Dedifferentiated amniotic fluid mesenchymal stem cell (primary cell): ENCODE data around the gene TRPT1.

Experiments used
- DNase-seq: peaks from one replicate; pipeline ENCODE4 v3.0.0-alpha.2; 2016; ENCODE audit errors: extremely low spot score

Gene TRPT1

DNA sequence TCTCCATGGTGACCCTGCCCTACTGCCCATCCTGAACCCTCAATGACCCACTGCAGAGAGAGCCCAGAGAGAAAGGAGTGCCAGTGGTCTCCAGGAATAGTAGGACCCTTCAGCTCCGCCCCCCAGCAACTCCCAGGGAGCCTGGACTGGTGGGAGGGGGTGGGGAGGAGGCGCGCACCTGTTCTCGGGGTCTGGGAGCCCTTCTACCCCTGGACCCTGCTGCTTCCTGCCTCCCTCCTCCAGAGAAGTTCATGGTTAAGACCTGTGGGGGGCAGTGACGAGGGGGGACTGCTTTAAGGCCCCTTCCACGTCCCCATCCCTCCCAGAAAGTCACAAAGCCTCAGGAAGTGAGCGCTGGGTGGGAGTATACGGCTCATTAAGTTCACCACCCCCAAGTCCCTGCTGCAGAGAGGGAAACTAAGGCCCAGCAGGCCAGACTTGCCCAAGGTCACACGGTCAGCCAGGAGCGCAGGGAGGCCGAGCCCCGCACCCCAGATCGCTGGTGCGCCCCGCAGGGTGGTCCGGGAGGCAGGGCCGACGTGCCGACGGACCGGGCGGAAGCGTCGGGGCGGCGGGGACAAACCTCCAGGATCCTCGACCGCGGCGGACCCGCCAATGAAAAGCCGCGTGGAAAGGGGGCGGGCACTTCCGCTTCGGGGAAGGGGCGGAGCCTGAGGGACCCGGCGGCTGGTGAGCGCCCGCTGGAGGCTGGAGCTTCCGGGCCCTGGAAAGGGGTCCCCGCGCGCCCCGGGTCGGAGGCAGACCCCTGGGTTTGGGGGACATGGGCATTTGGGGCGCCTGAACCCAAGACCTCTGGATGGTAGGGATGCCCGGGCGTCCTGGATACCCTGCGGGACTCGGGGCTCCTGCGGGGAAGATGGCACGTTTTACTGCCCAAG is at the start of gene TRPT1, which contains the start of gene NUDT22:
TRPT1 (minus strand) TSS at position 579 of the 899 bp plus-strand sequence; CDS start at position 253, 326 bp downstream.
NUDT22 (plus strand) TSS at position 667 of the 899 bp plus-strand sequence. CDS start 379 bp downstream, outside the sequence.
- DNase-seq: peak; percentile 69

- no peak for DNase-seq
These were observed 49.2 kb upstream of the TRPT1 start for GRCh38 chr11:64275031-64275800.

GRCh38 chr11:64269540-64270220 is 43.7 kb upstream of the TRPT1 start:
- DNase-seq: peak; percentile 100

DNA sequence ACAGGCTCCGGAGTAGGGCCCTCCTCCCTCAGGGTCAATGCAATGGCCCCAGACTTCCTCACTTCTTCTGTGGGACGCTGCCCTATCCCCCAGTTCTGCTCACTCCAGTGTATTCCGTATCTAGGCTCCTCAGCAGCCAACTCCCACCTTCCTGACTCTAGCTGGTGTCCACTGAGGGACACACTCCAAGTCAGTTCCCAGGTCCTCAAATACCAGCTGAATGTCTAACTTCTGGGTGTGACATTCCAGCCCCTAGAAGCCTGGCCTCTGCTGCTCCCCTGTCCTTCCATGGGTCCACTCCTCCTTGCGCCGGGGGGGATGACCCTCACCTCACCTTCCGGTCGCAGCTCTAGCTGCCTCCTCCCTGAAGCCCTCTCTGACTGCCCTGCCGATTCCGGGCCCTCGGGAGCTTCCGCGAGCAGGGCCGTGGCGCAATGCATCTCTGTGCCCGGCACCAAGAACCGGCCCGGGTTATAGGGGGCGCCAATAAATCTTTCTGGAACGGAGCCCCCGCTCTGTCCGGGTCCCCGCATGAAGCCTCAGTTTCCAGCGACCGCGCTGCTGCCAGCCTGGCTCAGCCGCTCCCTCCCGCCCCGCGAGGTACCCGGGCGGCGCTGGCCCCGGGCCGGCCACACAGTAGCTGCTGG is 43.0 kb upstream of the TRPT1 start:
- no peak for DNase-seq

- DNase-seq: no peak
These were observed 42.3 kb upstream of the TRPT1 start for GRCh38 chr11:64268025-64268892.

GRCh38 chr11:64267207-64267945 is 41.4 kb upstream of the TRPT1 start:
- no peak for DNase-seq

GRCh38 chr11:64266339-64266738 is 40.4 kb upstream of the TRPT1 start:
- DNase-seq: no peak

DNA sequence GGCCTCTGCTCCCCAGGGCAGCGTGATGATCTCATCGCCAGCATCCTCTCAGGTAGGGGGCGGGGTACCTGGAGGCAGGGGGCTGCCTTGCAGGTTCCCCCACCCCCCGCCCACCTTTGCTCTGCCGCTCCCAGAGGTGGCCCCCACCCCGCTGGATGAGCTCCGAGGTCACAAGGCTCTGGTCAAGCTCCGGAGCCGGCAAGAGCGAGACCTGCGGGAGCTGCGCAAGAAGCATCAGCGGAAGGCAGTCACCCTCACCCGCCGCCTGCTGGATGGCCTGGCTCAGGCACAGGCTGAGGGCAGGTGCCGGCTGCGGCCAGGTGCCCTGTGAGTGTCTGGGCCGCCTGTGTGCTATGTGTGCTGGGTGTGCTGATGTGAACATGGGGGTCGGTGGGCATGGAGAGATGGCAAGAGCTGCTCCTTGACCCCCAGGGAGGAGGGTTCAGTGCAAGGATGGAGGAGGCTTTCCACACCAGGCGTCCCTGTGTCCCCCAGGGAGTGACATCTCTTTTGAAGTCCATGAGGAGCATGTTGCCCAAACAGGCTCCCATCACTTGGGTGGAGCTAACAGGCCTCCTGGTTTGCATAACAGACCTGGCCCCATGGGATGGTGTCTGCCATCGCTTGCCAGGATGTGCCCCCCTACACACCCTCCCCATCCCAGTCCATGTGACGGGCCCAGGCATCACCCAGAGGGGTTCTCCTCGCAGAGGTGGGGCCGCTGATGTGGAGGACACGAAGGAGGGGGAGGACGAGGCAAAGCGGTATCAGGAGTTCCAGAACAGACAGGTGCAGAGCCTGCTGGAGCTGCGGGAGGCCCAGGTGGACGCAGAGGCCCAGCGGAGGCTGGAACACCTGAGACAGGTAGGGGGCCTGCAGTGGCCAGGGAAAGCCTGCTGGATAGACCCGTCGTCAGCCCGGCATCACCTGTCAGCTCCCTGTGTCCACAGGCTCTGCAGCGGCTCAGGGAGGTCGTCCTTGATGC is 39.5 kb upstream of the TRPT1 start:
- no peak for DNase-seq

- no peak for DNase-seq
These were observed 38.4 kb upstream of the TRPT1 start for GRCh38 chr11:64264371-64264852.

- no peak for DNase-seq
These were observed 37.9 kb upstream of the TRPT1 start for GRCh38 chr11:64263947-64264317.

DNA sequence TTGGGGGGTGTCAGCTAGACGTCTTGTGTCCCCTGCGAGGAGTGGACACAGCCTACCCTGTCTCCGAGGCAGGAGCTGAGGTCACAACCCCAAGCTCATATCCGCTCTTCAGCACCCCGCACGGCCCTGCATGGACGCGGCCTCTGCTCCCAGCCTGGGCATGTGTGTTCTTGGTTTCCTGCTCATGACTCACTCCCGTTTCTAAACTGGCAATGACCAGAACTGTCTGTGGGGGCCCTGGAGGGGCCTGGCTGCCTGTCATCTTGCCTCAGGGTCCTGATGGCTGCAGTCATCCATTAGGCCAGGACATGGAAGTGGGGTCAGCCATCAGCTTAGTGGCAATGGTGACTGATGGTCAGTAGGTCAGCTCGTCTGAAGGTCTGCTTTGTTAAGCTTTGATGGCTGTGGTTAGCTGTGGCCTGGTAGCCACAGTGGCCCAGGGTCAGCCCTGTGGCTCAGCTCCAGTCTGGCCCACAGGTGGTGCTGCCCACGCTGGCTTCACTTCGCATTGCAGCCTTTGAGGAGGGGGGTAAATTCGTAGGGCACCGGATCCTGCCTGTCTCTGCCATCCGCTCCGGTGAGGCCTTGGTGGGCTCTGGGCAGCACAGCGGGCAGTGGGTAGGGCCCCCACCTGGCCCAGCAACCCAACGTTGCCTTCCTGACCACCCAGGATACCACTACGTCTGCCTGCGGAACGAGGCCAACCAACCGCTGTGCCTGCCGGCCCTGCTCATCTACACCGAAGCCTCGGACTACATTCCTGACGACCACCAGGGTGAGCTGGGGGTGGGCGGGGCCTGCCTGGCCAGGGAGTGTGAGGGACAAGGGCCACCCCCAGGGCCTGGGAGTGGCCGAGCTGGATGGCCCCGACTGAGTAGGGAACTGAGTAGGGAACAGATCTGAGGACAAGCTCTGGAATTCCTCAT is 37.3 kb upstream of the TRPT1 start:
- no peak for DNase-seq

- no peak for DNase-seq
These were observed 36.5 kb upstream of the TRPT1 start for GRCh38 chr11:64262271-64263002.

- no peak for DNase-seq
These were observed 35.6 kb upstream of the TRPT1 start for GRCh38 chr11:64261556-64262080.

DNA sequence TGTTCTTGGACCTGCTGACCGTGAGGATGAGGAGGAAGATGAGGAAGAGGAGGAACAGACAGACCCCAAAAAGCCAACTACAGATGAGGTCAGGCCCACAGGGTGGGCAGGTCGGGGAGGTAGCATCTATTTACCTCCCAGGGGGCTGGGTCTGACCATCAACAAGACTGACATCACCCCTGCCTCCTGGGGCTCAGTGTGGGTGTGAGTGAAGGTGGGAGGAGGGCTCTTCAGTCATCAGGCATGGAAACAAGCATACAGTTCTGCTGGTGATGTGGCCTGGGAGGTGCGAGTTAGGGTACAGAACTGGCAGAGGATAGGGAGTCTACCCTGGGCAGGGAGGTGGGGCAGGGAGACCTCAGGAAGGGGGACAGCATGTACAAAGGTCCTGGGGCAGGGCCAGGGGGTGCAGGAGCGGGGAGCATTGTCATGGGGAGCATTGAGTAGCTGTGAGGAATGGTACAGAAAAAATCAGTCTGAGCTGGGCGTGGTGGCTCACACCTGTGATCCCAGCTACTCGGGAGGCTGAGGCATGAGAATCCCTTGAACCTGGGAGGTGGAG is 34.2 kb upstream of the TRPT1 start:
- no peak for DNase-seq

DNA sequence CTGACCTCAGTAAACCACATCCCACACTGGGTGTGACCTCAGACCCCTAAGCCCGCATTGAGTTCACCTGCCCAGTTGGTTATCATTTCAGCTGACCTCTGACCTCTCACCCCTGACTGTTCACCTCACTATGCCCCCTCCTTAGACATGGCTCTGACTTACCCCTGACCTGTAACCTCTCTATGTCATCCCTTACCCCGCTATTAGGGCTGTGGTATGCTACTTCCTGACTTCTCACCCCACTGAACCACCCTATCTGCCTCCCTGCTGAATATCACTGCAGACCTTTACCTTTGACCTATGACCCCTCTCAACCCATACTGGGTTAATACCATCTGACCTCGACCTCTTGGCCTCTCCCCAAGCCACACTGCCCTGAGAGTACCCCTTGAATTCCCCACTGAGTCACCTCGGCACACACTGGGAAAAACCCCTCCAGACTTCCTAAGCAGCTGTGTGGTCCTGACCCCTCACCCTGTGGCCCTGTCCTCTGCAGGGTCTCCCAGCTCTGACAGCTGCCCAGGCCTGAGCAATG is 33.6 kb upstream of the TRPT1 start:
- DNase-seq: no peak
